CD4-positive, alpha-beta T cell (primary cell): ENCODE data around the gene INSYN2B. TPM values are rescaled to one million over a fixed set of nuclear protein-coding genes. Genes with fewer than 3 reads are reported as not detected.

Source experiments
- ATAC-seq: fragments of 200-7000 bp; cut with Tn5 transposase; one replicate; pipeline ENCODE4 v1.10.0; 2022; ENCODE audit warnings: mild to moderate bottlenecking; ENCODE audit not compliant: poor library complexity
- CTCF ChIA-PET: fragments of 350-600 bp; sonication (Branson Sonifier 250); formaldehyde crosslinking; loops from one replicate; lab custom pipeline; 2021; ENCODE audit warnings: antibody characterized with exemption, inconsistent platforms; lab: Charles Lee
- POLR2A ChIA-PET: fragments of 350-600 bp; sonication (Branson Sonifier 250); formaldehyde crosslinking; loops from one replicate; lab custom pipeline; 2021; ENCODE audit warnings: antibody characterized with exemption, inconsistent platforms; lab: Charles Lee
- DNase-seq, 14 experiments: peaks; one replicate each; pipeline ENCODE4 v3.0.0-alpha.2; 2013 to 2020; ENCODE audit warnings: mixed read lengths in 2 of 14
- H3K27ac ChIP-seq, 2 donors: one replicate each; pipeline versions ENCODE4 v1.5.1 to v1.7.0; 2013; ENCODE audit warnings: low read length in 2 of 2, low read depth in 1 of 2, mild to moderate bottlenecking in 1 of 2
- H3K27me3 ChIP-seq, 2 experiments: 1 replicate in 1 of 2; 2 replicates in 1 of 2; pipeline versions ENCODE4 v1.6.1 to v1.7.0; 2013; ENCODE audit warnings: low read length in 2 of 2, control low read depth in 1 of 2, mild to moderate bottlenecking in 1 of 2, moderate library complexity in 1 of 2; ENCODE audit not compliant: insufficient read depth in 2 of 2, control insufficient read depth in 1 of 2
- H3K36me3 ChIP-seq: one replicate; pipeline ENCODE4 v1.6.1; 2013; ENCODE audit warnings: low read length, control low read depth; ENCODE audit not compliant: insufficient read depth
- H3K4me1 ChIP-seq: one replicate; pipeline ENCODE4 v1.6.1; 2013; ENCODE audit warnings: low read length, control low read depth; ENCODE audit not compliant: insufficient read depth
- H3K4me3 ChIP-seq: one replicate; pipeline ENCODE4 v1.5.1; 2013; ENCODE audit warnings: mild to moderate bottlenecking, low read length, moderate library complexity
- H3K9me3 ChIP-seq, 2 experiments: 1 replicate in 1 of 2; 2 replicates in 1 of 2; pipeline versions ENCODE4 v1.6.1 to v1.7.0; 2013; ENCODE audit warnings: low read length in 2 of 2, mild to moderate bottlenecking in 2 of 2, control low read depth in 1 of 2, moderate library complexity in 1 of 2; ENCODE audit not compliant: control insufficient read depth in 1 of 2, insufficient read depth in 1 of 2
- H3K27ac Mint-ChIP-seq: one replicate; pipeline ENCODE4 v1.8.0; 2020; ENCODE audit warnings: mixed read lengths
- H3K27me3 Mint-ChIP-seq: one replicate; pipeline ENCODE4 v1.8.0; 2021; ENCODE audit warnings: mixed read lengths
- H3K36me3 Mint-ChIP-seq: one replicate; pipeline ENCODE4 v1.8.0; 2021; ENCODE audit warnings: low read depth, mixed read lengths
- H3K4me1 Mint-ChIP-seq: one replicate; pipeline ENCODE4 v1.8.0; 2021; ENCODE audit warnings: low read depth, mixed read lengths
- H3K4me3 Mint-ChIP-seq: one replicate; pipeline ENCODE4 v1.8.0; 2020; ENCODE audit warnings: mild to moderate bottlenecking, mixed read lengths
- H3K9me3 Mint-ChIP-seq: one replicate; pipeline ENCODE4 v1.8.0; 2020; ENCODE audit warnings: mixed read lengths
- CTCF ChIP-seq: fragments of 200-600 bp; IDR thresholded peaks from one replicate; pipeline ENCODE4 v1.8.0; 2022; ENCODE audit warnings: antibody characterized with exemption, mild to moderate bottlenecking
- intact Hi-C, 2 experiments: fragments of 100-400 bp; cut with DNase I in 1 of 2; cut with micrococcal nuclease in 1 of 2; formaldehyde crosslinking; loops; one replicate each; pipeline versions ENCODE4 v1.15.1 to v1.9.0; 2023 to 2025; cut with DNase I, micrococcal nuclease
- total RNA-seq, 174 experiments: library from RNA in 2 of 174; stranded (reverse) in 2 of 174; gene quantifications; one replicate each; pipeline ENCODE4 v1.2.3 and lab custom pipeline; 2021 to 2026

INSYN2B gene
- total RNA-seq, 2 experiments from 2014 or later, result not detected

DNA sequence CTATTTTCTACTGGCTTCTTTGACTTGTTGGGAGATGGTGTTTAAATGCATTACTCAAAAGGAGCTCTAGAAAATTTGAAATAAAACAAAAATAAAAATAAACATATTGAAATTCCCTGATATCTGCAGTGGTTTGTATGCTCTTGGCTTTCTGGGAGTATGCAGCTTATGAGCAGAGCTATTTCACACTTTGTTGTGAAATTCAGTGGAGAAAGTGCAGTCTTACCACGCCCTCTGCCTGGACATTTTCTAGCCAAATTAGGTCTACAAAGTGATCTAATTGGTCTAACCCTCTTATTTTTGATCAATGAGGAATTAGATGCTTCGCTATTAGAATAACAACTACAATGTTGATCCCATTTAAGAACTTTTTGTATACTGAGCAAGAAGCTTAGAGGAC is 66.8 kb downstream of the INSYN2B start:
- H3K27ac Mint-ChIP-seq, result no peak overlapping the region
- Histone ChIP-seq H3K4me3 (no peak overlapping the region), H3K4me1 (no peaks in the 10 kb centered on the region), H3K27ac (no peak overlapping the region), H3K9me3 (no peaks in the 10 kb centered on the region), H3K36me3 (peaks cover 7% of the 10 kb centered on the region), H3K27me3 (no peaks in the 10 kb centered on the region)
- peaks cover 61% of the 10 kb centered on the region for H3K36me3 Mint-ChIP-seq
- ATAC-seq, result no peak
- intact Hi-C loops, result no loop called here
- CTCF ChIA-PET, result no interaction called here
- peaks cover 5% of the 10 kb centered on the region for H3K4me1 Mint-ChIP-seq
- no peaks in the 10 kb centered on the region for H3K9me3 Mint-ChIP-seq
- no peak for TF ChIP-seq CTCF
- no peak overlapping the region for H3K4me3 Mint-ChIP-seq
- POLR2A ChIA-PET, result no interaction called here
- DNase-seq, result no peak
- no peaks in the 10 kb centered on the region for H3K27me3 Mint-ChIP-seq

DNA sequence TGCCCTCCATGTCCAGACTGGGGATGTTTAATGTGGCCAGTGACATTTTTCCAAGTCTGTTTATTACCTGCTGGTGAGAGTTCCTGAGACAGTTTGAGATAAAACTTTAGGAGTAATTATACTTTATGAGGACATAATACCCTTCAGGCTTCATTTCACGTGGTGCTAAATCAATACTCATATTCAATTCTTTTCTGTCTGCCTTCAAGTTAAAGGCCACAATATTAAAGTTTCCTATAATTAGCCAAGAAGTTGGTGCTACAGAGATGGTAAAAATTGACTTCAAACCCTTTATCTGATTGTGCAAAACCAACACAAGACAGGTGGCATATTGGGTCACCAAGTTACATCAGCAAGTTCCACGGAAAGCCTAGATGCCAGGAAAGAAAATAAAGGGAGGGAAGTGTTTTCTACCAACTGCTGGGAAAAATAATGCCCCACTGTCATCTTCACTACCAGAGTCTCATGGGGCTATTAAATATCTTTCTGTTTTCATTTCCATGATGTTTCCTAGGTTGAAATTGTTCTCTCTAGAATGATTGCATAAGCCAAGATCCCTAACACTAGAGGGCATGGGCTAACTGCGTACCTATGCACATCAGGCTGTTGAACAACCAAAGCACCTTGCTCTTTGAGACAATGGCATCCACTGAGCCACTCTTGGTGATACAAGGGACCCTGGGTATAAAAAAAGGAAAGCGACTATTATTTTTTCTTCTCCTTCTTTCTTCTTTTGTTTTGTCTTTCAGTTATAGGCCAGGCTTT is 68.7 kb downstream of the INSYN2B start:
- Mint-ChIP-seq H3K27ac (no peak overlapping the region), H3K9me3 (no peaks in the 10 kb centered on the region), H3K27me3 (no peaks in the 10 kb centered on the region), H3K36me3 (peaks cover 53% of the 10 kb centered on the region), H3K4me1 (peaks cover 15% of the 10 kb centered on the region), H3K4me3 (no peak overlapping the region)
- TF ChIP-seq CTCF, result no peak
- no peak for DNase-seq
- H3K36me3 ChIP-seq, result peaks cover 7% of the 10 kb centered on the region
- intact Hi-C loops, result no loop called here
- no peak for ATAC-seq
- no peaks in the 10 kb centered on the region for H3K27me3 ChIP-seq
- H3K4me3 ChIP-seq, result no peak overlapping the region
- POLR2A ChIA-PET, result no interaction called here
- no peaks in the 10 kb centered on the region for H3K9me3 ChIP-seq
- H3K4me1 ChIP-seq, result no peaks in the 10 kb centered on the region
- CTCF ChIA-PET, result no interaction called here
- H3K27ac ChIP-seq, result no peak overlapping the region

- no peak overlapping the region for H3K27ac ChIP-seq
- no peak for DNase-seq
- peaks cover 16% of the 10 kb centered on the region for H3K4me1 Mint-ChIP-seq
- H3K36me3 ChIP-seq, result peaks cover 7% of the 10 kb centered on the region
- no peaks in the 10 kb centered on the region for H3K9me3 Mint-ChIP-seq
- H3K27me3 Mint-ChIP-seq, result no peaks in the 10 kb centered on the region
- H3K9me3 ChIP-seq, result no peaks in the 10 kb centered on the region
- no peak overlapping the region for H3K27ac Mint-ChIP-seq
- intact Hi-C loops, result no loop called here
- H3K36me3 Mint-ChIP-seq, result peaks cover 44% of the 10 kb centered on the region
- ChIA-PET CTCF (no interaction called here), POLR2A (interaction anchor here (1.2 kb wide), 1 partner anchor 19 kb away, joined by 3 read pairs; no protein-coding TSS in a partner anchor)
- no peak for TF ChIP-seq CTCF
- no peak for ATAC-seq
- H3K4me3 ChIP-seq, result no peak overlapping the region
- H3K27me3 ChIP-seq, result no peaks in the 10 kb centered on the region
- no peaks in the 10 kb centered on the region for H3K4me1 ChIP-seq
- H3K4me3 Mint-ChIP-seq, result no peak overlapping the region
Measured at GRCh38 chr5:169910393-169910792, 69.9 kb downstream of the INSYN2B start.
